ENCODE results near the gene ZNF600.
"Not testable (repeated sequence)": the region's sequence is repeated elsewhere in the genome, so short reads cannot be mapped to it uniquely, and the experiment has no call there.

DNA sequence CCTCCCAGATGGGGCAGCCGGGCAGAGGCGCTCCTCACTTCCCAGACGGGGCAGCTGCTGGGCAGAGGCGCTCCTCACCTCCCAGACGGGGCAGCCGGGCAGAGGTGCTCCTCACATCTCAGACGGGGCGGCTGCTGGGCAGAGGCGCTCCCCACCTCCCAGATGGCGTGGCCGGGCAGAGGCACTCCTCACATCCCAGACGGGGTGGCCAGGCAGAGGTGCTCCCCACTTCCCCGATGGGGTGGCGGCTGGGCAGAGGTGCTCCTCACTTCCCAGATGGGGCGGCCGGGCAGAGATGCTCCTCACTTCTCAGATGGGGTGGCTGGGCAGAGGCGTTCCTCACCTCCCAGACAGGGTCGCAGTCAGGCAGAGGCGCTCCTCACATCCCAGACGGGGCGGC lies 66.0 kb downstream of the ZNF600 start:
- TF ChIP-seq GABPB1 (CRISPR knock-in tag; IDR thresholded peaks at IDR 0.05); ZBTB11 (CRISPR knock-in tag; IDR thresholded peaks at IDR 0.05); EZH2 (IDR thresholded peaks at IDR 0.05; ENCODE audit: borderline replicate concordance, low read depth, low read length); CTCF (IDR thresholded peaks at IDR 0.05 in 2 of 3, conservative IDR thresholded peaks at IDR 0.05 in 1 of 3; ENCODE audit: insufficient read depth in 2 of 3, low read depth in 1 of 3, low read length in 3 of 3); BHLHE40 (IDR thresholded peaks at IDR 0.05; ENCODE audit: low read length); HIVEP1 (CRISPR knock-in tag; IDR thresholded peaks at IDR 0.05); ZNF175 (CRISPR knock-in tag; IDR thresholded peaks at IDR 0.05; ENCODE audit: low read depth); NFATC3 (IDR thresholded peaks at IDR 0.05): not testable (repeated sequence)
- TF ChIP-seq, protein P1, sequence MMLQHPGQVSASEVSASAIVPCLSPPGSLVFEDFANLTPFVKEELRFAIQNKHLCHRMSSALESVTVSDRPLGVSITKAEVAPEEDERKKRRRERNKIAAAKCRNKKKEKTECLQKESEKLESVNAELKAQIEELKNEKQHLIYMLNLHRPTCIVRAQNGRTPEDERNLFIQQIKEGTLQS (IDR thresholded peaks at IDR 0.05) = not testable (repeated sequence)
- TF ChIP-seq, protein P1 (CRISPR knock-in tag; conservative IDR thresholded peaks at IDR 0.05) = not testable (repeated sequence)
